ENCODE results near the gene KPNA5. TPM values are rescaled to one million over a fixed set of nuclear protein-coding genes. Genes with fewer than 3 reads are reported as not detected.

Gene KPNA5
- total RNA-seq, 6 experiments from 2014 or later = 0.98 to 2.5 (median 2.0) TPM

DNA sequence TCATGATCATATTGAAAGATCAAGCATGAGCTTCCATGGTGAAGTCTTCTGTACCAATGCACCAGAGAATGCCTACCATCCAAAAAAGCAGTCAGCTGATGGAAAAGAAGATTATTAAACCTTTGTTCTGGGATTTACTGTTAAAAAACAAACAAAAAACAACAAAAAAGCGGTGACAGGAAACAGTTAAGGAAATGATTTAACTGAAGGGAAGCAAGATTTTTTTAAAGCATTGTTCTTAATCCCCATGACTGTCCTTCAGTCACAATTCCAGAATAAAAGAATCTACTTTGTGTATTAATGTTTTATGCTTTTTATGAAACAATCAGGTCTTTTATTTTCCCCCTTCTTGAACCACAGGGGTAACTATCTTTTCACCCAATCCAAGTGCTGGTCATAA lies 60.6 kb downstream of the KPNA5 start:
- ATAC-seq (no peak), DNase-seq (no peak)
- TF ChIP-seq, protein P1, sequence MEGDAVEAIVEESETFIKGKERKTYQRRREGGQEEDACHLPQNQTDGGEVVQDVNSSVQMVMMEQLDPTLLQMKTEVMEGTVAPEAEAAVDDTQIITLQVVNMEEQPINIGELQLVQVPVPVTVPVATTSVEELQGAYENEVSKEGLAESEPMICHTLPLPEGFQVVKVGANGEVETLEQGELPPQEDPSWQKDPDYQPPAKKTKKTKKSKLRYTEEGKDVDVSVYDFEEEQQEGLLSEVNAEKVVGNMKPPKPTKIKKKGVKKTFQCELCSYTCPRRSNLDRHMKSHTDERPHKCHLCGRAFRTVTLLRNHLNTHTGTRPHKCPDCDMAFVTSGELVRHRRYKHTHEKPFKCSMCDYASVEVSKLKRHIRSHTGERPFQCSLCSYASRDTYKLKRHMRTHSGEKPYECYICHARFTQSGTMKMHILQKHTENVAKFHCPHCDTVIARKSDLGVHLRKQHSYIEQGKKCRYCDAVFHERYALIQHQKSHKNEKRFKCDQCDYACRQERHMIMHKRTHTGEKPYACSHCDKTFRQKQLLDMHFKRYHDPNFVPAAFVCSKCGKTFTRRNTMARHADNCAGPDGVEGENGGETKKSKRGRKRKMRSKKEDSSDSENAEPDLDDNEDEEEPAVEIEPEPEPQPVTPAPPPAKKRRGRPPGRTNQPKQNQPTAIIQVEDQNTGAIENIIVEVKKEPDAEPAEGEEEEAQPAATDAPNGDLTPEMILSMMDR (IDR thresholded peaks at IDR 0.05) = no peak
- TF ChIP-seq POLR2A (IDR thresholded peaks at IDR 0.05) = no peak
- Histone ChIP-seq H3K4me3 (no peak overlapping the region), H3K27me3 (no peaks in the 10 kb centered on the region), H3K27ac (no peak overlapping the region), H3K4me1 (no peaks in the 10 kb centered on the region), H3K36me3 (no peaks in the 10 kb centered on the region), H3K9me3 (no peaks in the 10 kb centered on the region)
- WGBS (ENCODE audit: insufficient coverage, low coverage, low lambda C conversion rate, missing lambda C conversion rate) = 58% methylated on average over 1 of the region's 1 CpG
- intact Hi-C loops (cut with DNase I) = no loop called here

DNA sequence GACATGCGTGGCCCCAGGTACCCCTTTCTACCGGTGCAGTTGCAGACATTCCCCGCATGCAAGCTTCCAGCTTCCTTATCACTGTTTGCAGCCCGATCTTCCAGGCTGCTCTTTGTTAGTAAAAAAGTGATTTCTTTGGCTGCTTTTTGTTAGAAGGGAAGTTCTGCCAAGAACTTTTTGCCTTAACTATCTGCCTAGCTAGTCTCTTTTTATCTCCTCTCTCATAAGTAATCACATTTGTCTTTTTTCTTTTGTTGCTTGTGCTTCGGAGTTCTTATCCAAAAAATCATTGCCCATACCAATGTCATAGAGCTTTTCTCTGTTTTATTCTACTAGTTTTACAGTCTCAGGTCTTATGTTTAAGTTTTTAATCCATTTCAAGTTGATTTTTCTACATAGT lies 64.2 kb downstream of the KPNA5 start:
- no peaks in the 10 kb centered on the region for H3K9me3 ChIP-seq
- no peaks in the 10 kb centered on the region for H3K4me1 ChIP-seq
- no peaks in the 10 kb centered on the region for H3K27me3 ChIP-seq
- TF ChIP-seq, protein P1 (IDR thresholded peaks at IDR 0.05) = no peak
- no peak for TF ChIP-seq POLR2A (IDR thresholded peaks at IDR 0.05)
- H3K36me3 ChIP-seq = no peaks in the 10 kb centered on the region
- ATAC-seq (no peak), DNase-seq (no peak)
- H3K4me3 ChIP-seq = no peak overlapping the region
- intact Hi-C loops (cut with DNase I) = no loop called here
- 55% methylated on average over 5 of the region's 5 CpGs for WGBS (ENCODE audit: insufficient coverage, low coverage, low lambda C conversion rate, missing lambda C conversion rate)
- H3K27ac ChIP-seq = no peak overlapping the region

- WGBS (ENCODE audit: insufficient coverage, low coverage, low lambda C conversion rate, missing lambda C conversion rate) = 58% methylated on average over 4 of the region's 4 CpGs
- H3K4me1 ChIP-seq = peaks cover 0 to 12% (median 0%) of the 10 kb centered on the region in 4 donors
- DNase-seq (no peak), ATAC-seq (no peak)
- H3K9me3 ChIP-seq = no peaks in the 10 kb centered on the region
- no peak overlapping the region for H3K27ac ChIP-seq
- intact Hi-C loops (cut with DNase I) = no loop called here
- TF ChIP-seq, protein P1 (IDR thresholded peaks at IDR 0.05) = no peak
- no peak for TF ChIP-seq POLR2A (IDR thresholded peaks at IDR 0.05)
- H3K27me3 ChIP-seq = peaks cover 0 to 9% of the 10 kb centered on the region in 2 donors
- H3K4me3 ChIP-seq = no peak overlapping the region
- no peaks in the 10 kb centered on the region for H3K36me3 ChIP-seq
Measured at GRCh38 chr6:116761779-116762178, 80.8 kb downstream of the KPNA5 start.

GRCh38 chr6:116762235-116762634 lies 81.2 kb downstream of the KPNA5 start:
- TF ChIP-seq, protein P1 (IDR thresholded peaks at IDR 0.05) = no peak
- no peak for TF ChIP-seq POLR2A (IDR thresholded peaks at IDR 0.05)
- Histone ChIP-seq H3K9me3 (no peaks in the 10 kb centered on the region), H3K4me3 (no peak overlapping the region), H3K4me1 (peaks cover 0 to 12% (median 0%) of the 10 kb centered on the region in 4 donors), H3K36me3 (no peaks in the 10 kb centered on the region), H3K27ac (no peak overlapping the region), H3K27me3 (peaks cover 0 to 9% of the 10 kb centered on the region in 2 donors)
- DNase-seq (no peak), ATAC-seq (no peak)
- 50% methylated on average over 1 of the region's 1 CpG for WGBS (ENCODE audit: insufficient coverage, low coverage, low lambda C conversion rate, missing lambda C conversion rate)
- intact Hi-C loops (cut with DNase I) = no loop called here

GRCh38 chr6:116763048-116763447 lies 82.0 kb downstream of the KPNA5 start:
- no peaks in the 10 kb centered on the region for H3K36me3 ChIP-seq
- no peak overlapping the region for H3K4me3 ChIP-seq
- TF ChIP-seq, protein P1 (IDR thresholded peaks at IDR 0.05) = no peak
- no peak for TF ChIP-seq POLR2A (IDR thresholded peaks at IDR 0.05)
- DNase-seq (no peak), ATAC-seq (no peak)
- H3K4me1 ChIP-seq = peaks cover 0 to 12% (median 0%) of the 10 kb centered on the region in 4 donors
- peaks cover 0 to 9% of the 10 kb centered on the region in 2 donors for H3K27me3 ChIP-seq
- no peaks in the 10 kb centered on the region for H3K9me3 ChIP-seq
- no peak overlapping the region for H3K27ac ChIP-seq
- intact Hi-C loops (cut with DNase I) = no loop called here

Measured in right lobe of liver (tissue), 6 donors.